ENCODE data around the gene TNS1. TPM values are rescaled to one million over a fixed set of nuclear protein-coding genes. Genes with fewer than 3 reads are reported as not detected.
A peak's percentile ranks its signal among the peaks of the same experiment; 100 is the strongest.

The TNS1 gene
- polyA plus RNA-seq, 4 donors, result 56.1 to 65.8 (median 61.6) TPM

- DNase-seq (ENCODE audit: low read depth in 4 of 4, low spot score in 3 of 4), result no peak
Observed at GRCh38 chr2:217761645-217762277, 241.0 kb downstream of the TNS1 start.

GRCh38 chr2:217759991-217760390 lies 242.8 kb downstream of the TNS1 start:
- no peak for DNase-seq (ENCODE audit: low read depth in 4 of 4, low spot score in 3 of 4)

- no peak for DNase-seq (ENCODE audit: low read depth in 4 of 4, low spot score in 3 of 4)
Observed at GRCh38 chr2:217757108-217757463, 245.7 kb downstream of the TNS1 start.

GRCh38 chr2:217756375-217757107 lies 246.3 kb downstream of the TNS1 start:
- peak; percentile 67 to 80 (median 73) for DNase-seq (ENCODE audit: low read depth in 4 of 4, low spot score in 3 of 4)

GRCh38 chr2:217755027-217755745 lies 247.6 kb downstream of the TNS1 start:
- no peak for DNase-seq (ENCODE audit: low read depth in 4 of 4, low spot score in 3 of 4)

GRCh38 chr2:217753460-217754200 lies 249.2 kb downstream of the TNS1 start:
- no peak for DNase-seq (ENCODE audit: low read depth in 4 of 4, low spot score in 3 of 4)

- DNase-seq (ENCODE audit: low read depth in 4 of 4, low spot score in 3 of 4), result no peak
Observed at GRCh38 chr2:217752714-217753459, 249.9 kb downstream of the TNS1 start.

- no peak for DNase-seq (ENCODE audit: low read depth in 4 of 4, low spot score in 3 of 4)
Observed at GRCh38 chr2:217751952-217752351, 250.8 kb downstream of the TNS1 start.

GRCh38 chr2:217751192-217751591 lies 251.6 kb downstream of the TNS1 start:
- no peak for DNase-seq (ENCODE audit: low read depth in 4 of 4, low spot score in 3 of 4)

Other genes starting within 250 kb of the TNS1 start
- gene RUFY4, start 66.3 kb upstream of the TNS1 start, polyA plus RNA-seq (ENCODE audit: insufficient read length in 4 of 4), result under 1 TPM in 3 of 4 donors, not detected in 1; 0.08 to 0.59 (median 0.18) TPM
- under 1 TPM; 0.19 to 0.44 (median 0.33) TPM for gene CXCR2, start 123.0 kb upstream of the TNS1 start, polyA plus RNA-seq (ENCODE audit: insufficient read length in 4 of 4)
- gene CXCR1, start 164.0 kb upstream of the TNS1 start, polyA plus RNA-seq (ENCODE audit: insufficient read length in 4 of 4), result under 1 TPM in 1 of 4 donors, not detected in 3; 0.08 TPM
- 100 to 1,000 TPM; 246 to 268 (median 258) TPM for gene ARPC2, start 214.2 kb upstream of the TNS1 start, polyA plus RNA-seq (ENCODE audit: insufficient read length in 4 of 4)